Neural crest cell (in vitro differentiated cells): ENCODE results near the gene GPI. TPM values are rescaled to one million over a fixed set of nuclear protein-coding genes. Genes with fewer than 3 reads are reported as not detected.

Experiments used
- DNase-seq: peaks from one replicate; pipeline ENCODE4 v3.0.0; 2021; ENCODE audit warnings: low read depth, mixed read lengths, low spot score
- H3K27ac Mint-ChIP-seq: one replicate; pipeline ENCODE4 v1.8.0; 2021; ENCODE audit warnings: mild to moderate bottlenecking, mixed read lengths; ENCODE audit not compliant: unreplicated experiment
- H3K27me3 Mint-ChIP-seq: 2 replicates; pipeline ENCODE4 v1.8.0; 2021; ENCODE audit warnings: low read depth, mild to moderate bottlenecking, mixed read lengths
- H3K36me3 Mint-ChIP-seq: 2 replicates; pipeline ENCODE4 v1.8.0; 2021; ENCODE audit warnings: low read depth, mild to moderate bottlenecking, mixed read lengths
- H3K4me1 Mint-ChIP-seq: 2 replicates; pipeline ENCODE4 v1.8.0; 2021; ENCODE audit warnings: mixed read lengths
- H3K4me3 Mint-ChIP-seq: one replicate; pipeline ENCODE4 v1.8.0; 2021; ENCODE audit warnings: mild to moderate bottlenecking, mixed read lengths
- H3K9me3 Mint-ChIP-seq: 2 replicates; pipeline ENCODE4 v1.8.0; 2021; ENCODE audit warnings: mixed read lengths
- total RNA-seq: library from RNA; stranded (reverse); gene quantifications from 2 replicates; pipeline ENCODE4 v1.2.1, GENCODE V29; 2021
- TF ChIP-seq, protein P1 (sequence below): fragments of 200-600 bp; sonication (generic); conservative IDR thresholded peaks from 2 replicates; pipeline ENCODE4 v1.5.0; 2021; ENCODE audit warnings: antibody characterized with exemption, mild to moderate bottlenecking

GPI gene
- total RNA-seq, 1 donor from 2014 or later: 227 TPM

DNA sequence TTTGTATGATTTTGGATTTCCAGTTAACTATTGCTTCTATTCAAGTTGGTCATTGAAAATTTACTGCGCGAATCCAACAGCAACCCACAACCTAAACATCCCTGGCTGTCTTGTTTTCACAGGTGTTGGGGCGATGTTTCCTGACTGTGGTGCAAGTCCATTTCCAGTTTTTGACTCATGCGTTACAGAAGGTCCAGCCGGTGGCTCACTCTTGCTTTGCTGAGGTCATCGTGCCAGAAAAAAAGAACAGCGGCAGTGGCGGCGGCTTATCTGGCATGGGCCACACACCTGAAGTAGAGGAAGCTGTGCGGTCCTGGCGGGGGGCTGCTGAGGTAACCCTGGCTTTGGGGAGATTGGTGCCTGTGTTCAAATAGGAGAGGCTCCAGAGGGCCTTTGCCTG, 45.2 kb upstream of the GPI start:
- TF ChIP-seq, protein P1, sequence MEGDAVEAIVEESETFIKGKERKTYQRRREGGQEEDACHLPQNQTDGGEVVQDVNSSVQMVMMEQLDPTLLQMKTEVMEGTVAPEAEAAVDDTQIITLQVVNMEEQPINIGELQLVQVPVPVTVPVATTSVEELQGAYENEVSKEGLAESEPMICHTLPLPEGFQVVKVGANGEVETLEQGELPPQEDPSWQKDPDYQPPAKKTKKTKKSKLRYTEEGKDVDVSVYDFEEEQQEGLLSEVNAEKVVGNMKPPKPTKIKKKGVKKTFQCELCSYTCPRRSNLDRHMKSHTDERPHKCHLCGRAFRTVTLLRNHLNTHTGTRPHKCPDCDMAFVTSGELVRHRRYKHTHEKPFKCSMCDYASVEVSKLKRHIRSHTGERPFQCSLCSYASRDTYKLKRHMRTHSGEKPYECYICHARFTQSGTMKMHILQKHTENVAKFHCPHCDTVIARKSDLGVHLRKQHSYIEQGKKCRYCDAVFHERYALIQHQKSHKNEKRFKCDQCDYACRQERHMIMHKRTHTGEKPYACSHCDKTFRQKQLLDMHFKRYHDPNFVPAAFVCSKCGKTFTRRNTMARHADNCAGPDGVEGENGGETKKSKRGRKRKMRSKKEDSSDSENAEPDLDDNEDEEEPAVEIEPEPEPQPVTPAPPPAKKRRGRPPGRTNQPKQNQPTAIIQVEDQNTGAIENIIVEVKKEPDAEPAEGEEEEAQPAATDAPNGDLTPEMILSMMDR: no peak
- peak overlapping the region; percentile 8 for H3K27ac Mint-ChIP-seq
- DNase-seq: no peak
- no peaks in the 10 kb centered on the region for H3K9me3 Mint-ChIP-seq
- H3K4me3 Mint-ChIP-seq: no peak overlapping the region
- H3K4me1 Mint-ChIP-seq: peaks cover 4% of the 10 kb centered on the region
- H3K27me3 Mint-ChIP-seq: no peaks in the 10 kb centered on the region
- peaks cover 8% of the 10 kb centered on the region for H3K36me3 Mint-ChIP-seq

DNA sequence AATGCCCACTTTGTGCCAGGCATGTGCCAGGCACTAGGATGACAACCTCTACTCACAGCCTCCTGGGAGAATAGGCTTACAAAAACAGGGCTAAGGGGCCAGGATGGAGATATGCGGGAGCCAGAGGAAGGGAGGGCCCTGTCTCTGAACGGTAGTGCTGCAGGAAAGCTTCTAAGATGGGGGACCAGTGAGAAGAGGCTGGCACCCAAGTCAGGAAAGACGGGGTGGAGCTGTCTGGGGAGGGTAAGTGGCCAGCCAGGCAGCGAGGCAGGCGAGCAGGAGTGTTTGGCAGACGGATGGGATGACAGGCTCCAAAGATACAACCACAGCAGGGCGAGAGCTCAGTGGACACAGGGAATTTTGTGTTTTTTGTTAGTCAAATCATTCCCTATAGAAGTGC, 44.7 kb upstream of the GPI start:
- no peak overlapping the region for H3K4me3 Mint-ChIP-seq
- TF ChIP-seq, protein P1: no peak
- H3K27ac Mint-ChIP-seq: peak overlapping the region; percentile 58

DNA sequence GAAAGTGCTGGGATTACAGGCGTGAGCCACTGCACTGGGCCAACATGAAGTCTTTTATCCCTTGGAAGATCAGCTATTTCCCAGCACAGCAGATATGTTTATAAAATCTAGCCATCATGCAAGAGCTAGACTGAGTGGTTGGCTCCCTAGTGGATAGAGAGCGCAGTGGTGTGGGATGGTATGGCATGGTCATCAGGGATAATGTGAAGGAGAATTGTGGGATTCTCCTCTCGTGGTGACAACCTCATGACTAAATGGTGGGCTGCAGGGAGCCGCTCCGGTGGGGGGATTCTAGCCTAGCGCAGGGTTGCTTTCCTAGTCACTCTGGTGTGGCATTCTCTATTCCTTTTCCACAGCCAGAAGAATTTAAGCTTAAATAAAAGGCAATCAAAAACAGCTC, 43.3 kb upstream of the GPI start:
- peaks cover 11% of the 10 kb centered on the region for H3K36me3 Mint-ChIP-seq
- H3K27ac Mint-ChIP-seq: no peak overlapping the region
- TF ChIP-seq, protein P1: no peak
- no peak for DNase-seq
- H3K4me1 Mint-ChIP-seq: peaks cover 4% of the 10 kb centered on the region
- H3K4me3 Mint-ChIP-seq: no peak overlapping the region
- H3K27me3 Mint-ChIP-seq: no peaks in the 10 kb centered on the region
- no peaks in the 10 kb centered on the region for H3K9me3 Mint-ChIP-seq

More for the DNA sequence above, 44.7 kb upstream of the GPI start:
- Mint-ChIP-seq H3K4me1 (peaks cover 4% of the 10 kb centered on the region), H3K36me3 (peaks cover 11% of the 10 kb centered on the region), H3K9me3 (no peaks in the 10 kb centered on the region), H3K27me3 (no peaks in the 10 kb centered on the region)
- DNase-seq: no peak

DNA sequence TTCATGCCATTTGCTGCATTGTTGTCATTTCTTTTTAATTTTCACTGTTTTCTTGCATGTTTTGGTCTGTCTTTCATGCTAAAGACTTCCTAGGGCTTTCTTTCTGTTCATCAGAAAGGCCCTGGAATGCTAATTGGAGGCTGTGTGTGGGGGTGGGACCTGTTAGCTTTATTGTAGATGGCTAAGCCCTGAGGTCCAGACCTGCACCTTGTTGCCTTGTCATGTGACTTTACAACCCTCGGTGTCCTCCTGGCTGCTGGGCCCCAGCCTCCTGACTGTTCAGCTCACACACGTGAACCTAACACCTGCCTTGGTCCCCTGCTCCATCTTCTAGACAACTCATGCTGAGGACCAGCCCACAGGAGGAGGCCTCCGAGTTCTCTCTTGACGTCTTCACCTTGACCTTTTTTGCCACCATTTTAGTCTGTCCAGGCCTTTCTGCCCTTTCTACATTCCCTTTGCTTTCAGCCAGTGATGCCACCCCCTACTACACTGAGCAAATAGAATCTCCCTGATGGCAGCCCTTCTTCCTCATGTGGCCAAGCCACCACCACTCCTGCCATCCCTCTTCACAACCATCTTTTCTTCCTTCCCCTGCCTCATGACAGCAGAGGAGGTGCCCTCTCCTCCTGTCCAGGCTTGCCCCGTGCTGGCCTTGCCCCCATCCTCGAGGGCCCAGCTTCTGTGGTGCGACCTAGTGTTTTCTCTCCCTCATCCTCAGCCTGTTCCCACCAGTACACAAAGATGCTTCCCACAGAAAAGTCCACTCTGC, 41.4 kb upstream of the GPI start:
- TF ChIP-seq, protein P1: no peak
- Mint-ChIP-seq H3K27me3 (no peaks in the 10 kb centered on the region), H3K4me3 (no peak overlapping the region), H3K36me3 (peaks cover 11% of the 10 kb centered on the region), H3K27ac (peak overlapping the region; percentile 91), H3K4me1 (no peaks in the 10 kb centered on the region), H3K9me3 (no peaks in the 10 kb centered on the region)
- no peak for DNase-seq

DNA sequence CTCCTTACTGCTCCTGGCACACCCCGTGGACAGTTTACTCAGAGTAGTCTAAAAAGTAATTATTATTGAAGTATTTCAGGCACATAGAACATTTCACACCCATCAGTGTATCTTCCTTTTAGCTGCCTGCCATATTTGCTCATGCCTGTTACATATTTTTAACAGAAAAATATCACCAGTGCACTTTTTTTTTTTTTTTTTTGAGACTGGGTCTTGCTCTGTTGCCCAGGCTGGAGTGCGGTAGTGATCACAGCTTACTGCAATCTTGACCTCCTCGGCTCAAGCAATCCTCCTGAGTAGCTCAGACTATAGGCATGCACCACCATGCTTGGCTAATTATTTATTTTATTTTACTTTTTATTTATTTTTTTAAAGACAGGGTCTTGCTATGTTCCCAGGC, 40.7 kb upstream of the GPI start:
- TF ChIP-seq, protein P1: no peak
- Mint-ChIP-seq H3K9me3 (no peaks in the 10 kb centered on the region), H3K27me3 (no peaks in the 10 kb centered on the region), H3K36me3 (peaks cover 11% of the 10 kb centered on the region), H3K4me3 (no peak overlapping the region), H3K27ac (no peak overlapping the region), H3K4me1 (no peaks in the 10 kb centered on the region)
- no peak for DNase-seq
